HL-60 (cell line): ENCODE results near the gene CLSTN2.

Experiments
- DNase-seq, 2 experiments: peaks; one replicate each; pipeline ENCODE4 v3.0.0-alpha.2; 2010 to 2020; ENCODE audit warnings: low read depth in 1 of 2, low spot score in 1 of 2
- H3K27ac ChIP-seq: fragments of 250-450 bp; sonication (Bioruptor Pico); replicated peaks from 2 replicates; pipeline ENCODE4 v1.5.1; 2020; ENCODE audit warnings: mild to moderate bottlenecking, moderate library complexity
- H3K27me3 ChIP-seq: fragments of 250-450 bp; sonication (Bioruptor Pico); 2 replicates; pipeline ENCODE4 v1.5.1; 2021; ENCODE audit warnings: mild to moderate bottlenecking, moderate library complexity; ENCODE audit not compliant: insufficient read depth, poor library complexity, severe bottlenecking
- H3K4me3 ChIP-seq: replicated peaks from 2 replicates; pipeline ENCODE4 v1.5.1; 2011; ENCODE audit warnings: mild to moderate bottlenecking, control low read depth, low read length; ENCODE audit not compliant: insufficient read depth
- CTCF ChIP-seq: IDR thresholded peaks from one replicate; pipeline ENCODE4 v1.5.1; 2011; ENCODE audit warnings: low read length, control low read depth, inconsistent platforms; ENCODE audit not compliant: insufficient read depth
- GABPA ChIP-seq: IDR thresholded peaks from 2 replicates; pipeline ENCODE4 v1.6.1; 2012; ENCODE audit warnings: low read depth
- POLR2AphosphoS5 ChIP-seq: IDR thresholded peaks from 2 replicates; pipeline ENCODE4 v1.6.1; 2012; ENCODE audit warnings: low read depth
- REST ChIP-seq: IDR thresholded peaks from 2 replicates; pipeline ENCODE4 v1.6.1; 2012; ENCODE audit warnings: low read depth; ENCODE audit not compliant: insufficient replicate concordance
- SPI1 ChIP-seq: IDR thresholded peaks from 2 replicates; pipeline ENCODE4 v1.6.1; 2012; ENCODE audit warnings: low read depth, mild to moderate bottlenecking, borderline replicate concordance

Gene CLSTN2

GRCh38 chr3:140153736-140154135 lies 218.8 kb downstream of the CLSTN2 start:
- no peak overlapping the region for H3K4me3 ChIP-seq
- H3K27ac ChIP-seq, result no peak overlapping the region
- TF ChIP-seq POLR2AphosphoS5, result no peak
- TF ChIP-seq GABPA, result no peak
- no peak for TF ChIP-seq REST
- TF ChIP-seq CTCF, result no peak
- TF ChIP-seq SPI1, result no peak
- no peaks in the 10 kb centered on the region for H3K27me3 ChIP-seq
- no peak for DNase-seq

GRCh38 chr3:140157161-140157560 lies 222.2 kb downstream of the CLSTN2 start:
- no peak for DNase-seq
- TF ChIP-seq REST (no peak), SPI1 (no peak), CTCF (no peak), GABPA (no peak), POLR2AphosphoS5 (no peak)
- Histone ChIP-seq H3K27ac (no peak overlapping the region), H3K27me3 (peaks cover 2% of the 10 kb centered on the region), H3K4me3 (no peak overlapping the region)

- no peak for DNase-seq
- no peak for TF ChIP-seq SPI1
- TF ChIP-seq GABPA, result no peak
- TF ChIP-seq POLR2AphosphoS5, result no peak
- TF ChIP-seq CTCF, result no peak
- TF ChIP-seq REST, result no peak
- peaks cover 2% of the 10 kb centered on the region for H3K27me3 ChIP-seq
- no peak overlapping the region for H3K27ac ChIP-seq
- no peak overlapping the region for H3K4me3 ChIP-seq
These were observed 224.7 kb downstream of the CLSTN2 start for GRCh38 chr3:140159646-140160045.
